DMS79 (cell line): ENCODE data around the gene LSR.

Experiments
- DNase-seq: peaks from one replicate; lab custom pipeline; 2025; lab: John Stamatoyannopoulos, UW

LSR gene

GRCh38 chr19:35302446-35302845 is 53.6 kb downstream of the LSR start:
- DNase-seq = no peak

- DNase-seq = no peak
Observed at GRCh38 chr19:35303357-35303915, 54.6 kb downstream of the LSR start.

- no peak for DNase-seq
Observed at GRCh38 chr19:35304036-35304435, 55.2 kb downstream of the LSR start.

GRCh38 chr19:35305181-35305580 is 56.4 kb downstream of the LSR start:
- no peak for DNase-seq

GRCh38 chr19:35306473-35307246 is 57.9 kb downstream of the LSR start:
- DNase-seq = peak; percentile 5

GRCh38 chr19:35307931-35308330 is 59.1 kb downstream of the LSR start:
- DNase-seq = no peak

- DNase-seq = no peak
Observed at GRCh38 chr19:35308910-35309309, 60.1 kb downstream of the LSR start.

- DNase-seq = no peak
Observed at GRCh38 chr19:35309481-35310279, 60.9 kb downstream of the LSR start.

- no peak for DNase-seq
Observed at GRCh38 chr19:35310331-35310730, 61.5 kb downstream of the LSR start.

GRCh38 chr19:35310811-35311465 is 62.1 kb downstream of the LSR start:
- no peak for DNase-seq

- no peak for DNase-seq
Observed at GRCh38 chr19:35311901-35312665, 63.3 kb downstream of the LSR start.

- DNase-seq = no peak
Observed at GRCh38 chr19:35313587-35313986, 64.8 kb downstream of the LSR start.

- DNase-seq = no peak
Observed at GRCh38 chr19:35314031-35314430, 65.2 kb downstream of the LSR start.

- DNase-seq = no peak
Observed at GRCh38 chr19:35314858-35315470, 66.2 kb downstream of the LSR start.

- DNase-seq = no peak
Observed at GRCh38 chr19:35315883-35316282, 67.1 kb downstream of the LSR start.

GRCh38 chr19:35316560-35316959 is 67.8 kb downstream of the LSR start:
- peak; percentile 81 for DNase-seq
